Measurements from ENCODE around the gene ACAN. TPM values are rescaled to one million over a fixed set of nuclear protein-coding genes. Genes with fewer than 3 reads are reported as not detected.

ACAN gene
- total RNA-seq, 1 experiment from 2014 or later, result 0.50 TPM

- no peak overlapping the region for H3K14ac ChIP-seq (ENCODE audit: insufficient read depth, low read length)
- no peak overlapping the region for H3K23ac ChIP-seq (ENCODE audit: insufficient read length, low read depth, low read length)
- H3K9me3 ChIP-seq (ENCODE audit: control insufficient read depth, low read depth, low read length), result no peaks in the 10 kb centered on the region
- H2BK15ac ChIP-seq (ENCODE audit: low read depth, low read length), result no peak overlapping the region
- no peak overlapping the region for H4K5ac ChIP-seq (ENCODE audit: insufficient read length, low read depth, low read length)
- H2AFZ ChIP-seq (ENCODE audit: low read length), result no peak overlapping the region
- Mint-ChIP-seq H3K4me3 (no peak overlapping the region), H3K27ac (no peak overlapping the region), H3K36me3 (ENCODE audit: insufficient read depth in 1 of 3, low read depth in 3 of 3) (peaks cover 0 to 4% (median 0%) of the 10 kb centered on the region in 3 experiments; a peak in 2 of 7 replicates), H3K27me3 (ENCODE audit: low read depth) (peaks cover 29% of the 10 kb centered on the region), H3K9me3 (peaks cover 0 to 1% of the 10 kb centered on the region in 2 experiments; a peak in 3 of 5 replicates), H3K4me1 (peaks cover 4 to 8% of the 10 kb centered on the region in 2 experiments; a peak in 1 of 4 replicates)
- H3K79me1 ChIP-seq (ENCODE audit: insufficient read depth, low read depth, low read length, poor library complexity, severe bottlenecking), result no peaks in the 10 kb centered on the region
- no peak overlapping the region for H2BK120ac ChIP-seq (ENCODE audit: low read depth, low read length, poor library complexity, severe bottlenecking)
- H4K20me1 ChIP-seq (ENCODE audit: control insufficient read depth, insufficient read depth, insufficient read length), result no peaks in the 10 kb centered on the region
- H2AK5ac ChIP-seq (ENCODE audit: insufficient read length, low read length), result no peak overlapping the region
- no peaks in the 10 kb centered on the region for H3K23me2 ChIP-seq (ENCODE audit: insufficient read length, low read depth, low read length, poor library complexity, severe bottlenecking)
- H3K4me2 ChIP-seq (ENCODE audit: insufficient read depth, insufficient read length, low read length), result no peak overlapping the region
- H3K4me1 ChIP-seq (ENCODE audit: insufficient read depth, low read length), result no peaks in the 10 kb centered on the region
- DNase-seq, result no peak
- no peak overlapping the region for H2BK12ac ChIP-seq (ENCODE audit: insufficient read length, low read depth, low read length)
- no peak overlapping the region for H2BK20ac ChIP-seq (ENCODE audit: low read depth, low read length, poor library complexity, severe bottlenecking)
- no peak overlapping the region for H3K4ac ChIP-seq (ENCODE audit: low read depth, low read length)
- no peaks in the 10 kb centered on the region for H3K79me2 ChIP-seq (ENCODE audit: insufficient read depth, low read length)
- no peak overlapping the region for H3T11ph ChIP-seq (ENCODE audit: low read length)
- no peak overlapping the region for H3K27ac ChIP-seq (ENCODE audit: insufficient read length, low read depth, low read length)
- TF ChIP-seq, protein P1, sequence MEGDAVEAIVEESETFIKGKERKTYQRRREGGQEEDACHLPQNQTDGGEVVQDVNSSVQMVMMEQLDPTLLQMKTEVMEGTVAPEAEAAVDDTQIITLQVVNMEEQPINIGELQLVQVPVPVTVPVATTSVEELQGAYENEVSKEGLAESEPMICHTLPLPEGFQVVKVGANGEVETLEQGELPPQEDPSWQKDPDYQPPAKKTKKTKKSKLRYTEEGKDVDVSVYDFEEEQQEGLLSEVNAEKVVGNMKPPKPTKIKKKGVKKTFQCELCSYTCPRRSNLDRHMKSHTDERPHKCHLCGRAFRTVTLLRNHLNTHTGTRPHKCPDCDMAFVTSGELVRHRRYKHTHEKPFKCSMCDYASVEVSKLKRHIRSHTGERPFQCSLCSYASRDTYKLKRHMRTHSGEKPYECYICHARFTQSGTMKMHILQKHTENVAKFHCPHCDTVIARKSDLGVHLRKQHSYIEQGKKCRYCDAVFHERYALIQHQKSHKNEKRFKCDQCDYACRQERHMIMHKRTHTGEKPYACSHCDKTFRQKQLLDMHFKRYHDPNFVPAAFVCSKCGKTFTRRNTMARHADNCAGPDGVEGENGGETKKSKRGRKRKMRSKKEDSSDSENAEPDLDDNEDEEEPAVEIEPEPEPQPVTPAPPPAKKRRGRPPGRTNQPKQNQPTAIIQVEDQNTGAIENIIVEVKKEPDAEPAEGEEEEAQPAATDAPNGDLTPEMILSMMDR (conservative IDR thresholded peaks at IDR 0.05), result no peak
- H3K9ac ChIP-seq (ENCODE audit: extremely low read depth, insufficient read length, low read length), result no peak overlapping the region
- no peaks in the 10 kb centered on the region for H3K27me3 ChIP-seq (ENCODE audit: insufficient read depth, low read length)
- no peak overlapping the region for H4K8ac ChIP-seq (replicated peaks; ENCODE audit: insufficient read length, low read depth, low read length)
- no peak overlapping the region for H3K56ac ChIP-seq (ENCODE audit: insufficient read length, low read depth, low read length)
- H2BK5ac ChIP-seq (ENCODE audit: insufficient read length, low read length), result no peak overlapping the region
- no CpG with 5 or more reads among the region's 4 CpGs for WGBS (ENCODE audit: extremely low coverage, insufficient read length, low lambda C conversion rate)
- H3K18ac ChIP-seq (ENCODE audit: insufficient read length, low read depth, low read length), result no peak overlapping the region
- no peak overlapping the region for H4K91ac ChIP-seq (ENCODE audit: insufficient read length, low read depth, low read length)
These were observed 61.7 kb downstream of the ACAN start for GRCh38 chr15:88864861-88865497.
